Ascending aorta (tissue), 2 donors: Measurements from ENCODE around the gene CLASP1. TPM values are rescaled to one million over a fixed set of nuclear protein-coding genes. Genes with fewer than 3 reads are reported as not detected.

Experiments
- DNase-seq, 2 donors: peaks; one replicate each; pipeline ENCODE4 v3.0.0-alpha.2; 2019; ENCODE audit warnings: low spot score in 2 of 2
- H3K27ac ChIP-seq, 2 donors: fragments of 200-600 bp; sonication (generic); one replicate each; pipeline ENCODE4 v1.5.1; 2016 to 2017; ENCODE audit warnings: mild to moderate bottlenecking in 1 of 2
- H3K27me3 ChIP-seq: fragments of 200-600 bp; sonication (generic); one replicate; pipeline ENCODE4 v1.5.1; 2017
- H3K36me3 ChIP-seq, 2 donors: fragments of 200-600 bp; sonication (generic); one replicate each; pipeline ENCODE4 v1.5.1; 2016
- H3K4me1 ChIP-seq, 2 donors: fragments of 200-600 bp; sonication (generic); one replicate each; pipeline ENCODE4 v1.5.1; 2016 to 2017; ENCODE audit warnings: mild to moderate bottlenecking in 1 of 2
- H3K4me3 ChIP-seq, 2 donors: fragments of 200-600 bp; sonication (generic); one replicate each; pipeline ENCODE4 v1.5.1; 2016 to 2017; ENCODE audit warnings: mild to moderate bottlenecking in 1 of 2
- H3K9me3 ChIP-seq, 2 donors: fragments of 200-600 bp; sonication (generic); one replicate each; pipeline ENCODE4 v1.5.1; 2016
- intact Hi-C: fragments of 100-400 bp; cut with DNase I; formaldehyde crosslinking; loops from one replicate; pipeline ENCODE4 v1.15.1; 2023
- total RNA-seq: library from RNA; depleted of rRNA; stranded (reverse); fragments of >200 nt; gene quantifications from one replicate; pipeline ENCODE4 v1.1.0, GENCODE V29; 2016
- TF ChIP-seq, protein P1 (sequence below), 3 experiments: fragments of 200-600 bp in 2 of 3; fragments of 450-650 bp in 1 of 3; sonication (generic) in 2 of 3; IDR thresholded peaks; one replicate each; pipeline ENCODE4 v1.5.1; 2016 to 2019; ENCODE audit warnings: antibody characterized with exemption in 3 of 3, mild to moderate bottlenecking in 1 of 3, moderate library complexity in 1 of 3

Gene CLASP1
- total RNA-seq, 1 donor from 2014 or later = 78.0 TPM

DNA sequence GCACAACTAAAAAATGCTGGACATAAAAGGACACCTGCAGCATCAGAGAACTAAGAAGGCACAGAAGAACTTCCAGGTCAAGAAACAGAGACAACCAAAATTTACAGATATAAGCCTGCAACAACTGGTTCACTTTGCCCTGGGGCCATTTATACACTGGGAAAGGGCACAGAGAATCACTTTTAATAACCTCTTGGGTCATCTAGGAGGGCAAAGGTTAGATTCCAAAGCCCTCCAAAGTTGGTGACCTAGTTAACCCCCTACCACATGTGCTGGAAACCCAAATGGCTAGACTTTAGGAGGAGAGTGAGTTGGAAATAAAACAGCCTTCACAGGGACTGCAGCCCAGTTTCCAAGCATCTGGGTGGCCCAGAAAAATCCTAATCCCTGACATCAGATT, 115.3 kb downstream of the CLASP1 start:
- H3K9me3 ChIP-seq = no peaks in the 10 kb centered on the region
- no peak overlapping the region for H3K27ac ChIP-seq
- intact Hi-C loops = no loop called here
- TF ChIP-seq, protein P1, sequence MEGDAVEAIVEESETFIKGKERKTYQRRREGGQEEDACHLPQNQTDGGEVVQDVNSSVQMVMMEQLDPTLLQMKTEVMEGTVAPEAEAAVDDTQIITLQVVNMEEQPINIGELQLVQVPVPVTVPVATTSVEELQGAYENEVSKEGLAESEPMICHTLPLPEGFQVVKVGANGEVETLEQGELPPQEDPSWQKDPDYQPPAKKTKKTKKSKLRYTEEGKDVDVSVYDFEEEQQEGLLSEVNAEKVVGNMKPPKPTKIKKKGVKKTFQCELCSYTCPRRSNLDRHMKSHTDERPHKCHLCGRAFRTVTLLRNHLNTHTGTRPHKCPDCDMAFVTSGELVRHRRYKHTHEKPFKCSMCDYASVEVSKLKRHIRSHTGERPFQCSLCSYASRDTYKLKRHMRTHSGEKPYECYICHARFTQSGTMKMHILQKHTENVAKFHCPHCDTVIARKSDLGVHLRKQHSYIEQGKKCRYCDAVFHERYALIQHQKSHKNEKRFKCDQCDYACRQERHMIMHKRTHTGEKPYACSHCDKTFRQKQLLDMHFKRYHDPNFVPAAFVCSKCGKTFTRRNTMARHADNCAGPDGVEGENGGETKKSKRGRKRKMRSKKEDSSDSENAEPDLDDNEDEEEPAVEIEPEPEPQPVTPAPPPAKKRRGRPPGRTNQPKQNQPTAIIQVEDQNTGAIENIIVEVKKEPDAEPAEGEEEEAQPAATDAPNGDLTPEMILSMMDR (IDR thresholded peaks at IDR 0.05) = no peak
- H3K4me1 ChIP-seq = peaks cover 9 to 19% of the 10 kb centered on the region in 2 donors
- no peaks in the 10 kb centered on the region for H3K36me3 ChIP-seq
- no peaks in the 10 kb centered on the region for H3K27me3 ChIP-seq
- no peak for DNase-seq
- H3K4me3 ChIP-seq = no peak overlapping the region

DNA sequence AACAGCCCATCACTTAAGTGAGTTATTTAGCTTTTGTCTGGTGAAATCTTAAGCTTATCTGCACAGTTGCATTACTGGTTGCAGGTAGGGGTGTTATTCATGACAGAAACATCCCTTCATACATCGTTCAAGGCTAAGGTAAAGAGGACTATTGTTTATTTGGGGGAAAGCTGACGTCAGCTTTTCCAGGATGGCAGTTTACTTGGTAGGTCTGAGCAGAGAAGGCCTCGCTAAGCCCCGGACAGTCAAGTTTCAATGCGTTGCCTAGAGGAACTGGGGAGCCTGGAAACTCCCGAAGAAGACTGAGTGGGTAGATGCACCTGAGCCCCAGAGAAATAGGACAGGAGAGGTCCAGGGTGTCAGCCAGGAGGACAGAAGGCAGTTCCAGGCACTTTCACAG, 116.4 kb downstream of the CLASP1 start:
- peaks cover 9 to 13% of the 10 kb centered on the region in 2 donors for H3K4me1 ChIP-seq

DNA sequence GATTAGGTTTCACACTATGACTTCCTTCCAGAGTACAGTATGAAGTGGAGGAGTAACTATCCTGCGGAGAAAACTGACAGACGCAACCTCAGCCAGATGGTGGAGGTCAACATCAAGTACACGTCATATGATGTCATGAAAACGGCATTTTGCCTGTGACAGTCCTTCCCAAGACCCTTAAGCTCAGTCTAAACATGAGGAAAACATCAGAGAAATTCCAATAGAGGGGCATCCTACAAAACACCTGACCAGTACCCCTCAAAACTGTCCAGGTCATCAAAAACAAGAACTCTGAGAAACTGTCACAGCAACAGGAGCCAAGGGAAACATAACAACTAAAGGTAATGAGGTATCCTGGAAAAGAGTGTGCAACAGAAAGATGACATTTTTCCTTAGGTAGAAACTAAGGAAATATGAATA, 116.9 kb downstream of the CLASP1 start:
- no peaks in the 10 kb centered on the region for H3K27me3 ChIP-seq
- H3K36me3 ChIP-seq = no peaks in the 10 kb centered on the region
- DNase-seq = no peak
- H3K27ac ChIP-seq = no peak overlapping the region
- H3K4me1 ChIP-seq = peaks cover 9 to 13% of the 10 kb centered on the region in 2 donors
- no peak overlapping the region for H3K4me3 ChIP-seq
- TF ChIP-seq, protein P1 (IDR thresholded peaks at IDR 0.05) = no peak
- intact Hi-C loops = no loop called here
- no peaks in the 10 kb centered on the region for H3K9me3 ChIP-seq

More for the DNA sequence above, 116.4 kb downstream of the CLASP1 start:
- TF ChIP-seq, protein P1 (IDR thresholded peaks at IDR 0.05) = no peak
- no peak for DNase-seq
- Histone ChIP-seq H3K4me3 (no peak overlapping the region), H3K36me3 (no peaks in the 10 kb centered on the region), H3K27me3 (no peaks in the 10 kb centered on the region), H3K27ac (no peak overlapping the region), H3K9me3 (no peaks in the 10 kb centered on the region)
- intact Hi-C loops = no loop called here

DNA sequence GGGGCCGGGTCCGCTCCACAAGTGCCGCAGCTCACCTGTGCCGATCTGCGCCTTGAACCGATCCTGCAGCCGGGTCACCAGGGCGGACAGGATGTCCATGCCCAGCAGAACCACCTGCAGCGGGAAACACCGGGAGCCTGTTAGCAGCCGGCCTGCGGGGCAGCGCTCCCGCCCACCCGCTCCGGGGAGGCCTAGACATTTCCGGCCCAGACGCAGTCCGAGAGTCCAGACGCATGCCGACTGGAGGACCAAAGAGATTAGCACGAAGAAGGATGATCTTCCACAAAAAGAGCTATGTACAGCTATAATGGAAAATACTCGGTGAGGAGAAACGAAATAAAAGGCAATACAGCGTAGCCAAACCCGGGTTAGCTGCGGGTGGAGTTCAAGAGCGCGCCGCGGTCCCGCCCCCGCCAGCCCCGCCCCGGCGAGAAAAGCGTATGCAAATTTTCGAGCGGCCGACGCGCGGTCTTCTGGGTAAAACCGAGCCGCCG, 119.0 kb downstream of the CLASP1 start:
- TF ChIP-seq, protein P1 (IDR thresholded peaks at IDR 0.05) = no peak
- Histone ChIP-seq H3K27me3 (no peaks in the 10 kb centered on the region), H3K4me3 (peak overlapping the region; percentile 79 to 88), H3K36me3 (peaks cover 0 to 5% of the 10 kb centered on the region in 2 donors), H3K9me3 (no peaks in the 10 kb centered on the region), H3K27ac (peak overlapping the region; percentile 96 to 99), H3K4me1 (peaks cover 7 to 13% of the 10 kb centered on the region in 2 donors)
- peak in 1 of 2 donors; percentile 86 for DNase-seq
- intact Hi-C loops = loop anchor here (1.0 kb wide), 4 partner anchors 119 to 225 kb away; partner anchors contain the start of genes CLASP1 and TSN

DNA sequence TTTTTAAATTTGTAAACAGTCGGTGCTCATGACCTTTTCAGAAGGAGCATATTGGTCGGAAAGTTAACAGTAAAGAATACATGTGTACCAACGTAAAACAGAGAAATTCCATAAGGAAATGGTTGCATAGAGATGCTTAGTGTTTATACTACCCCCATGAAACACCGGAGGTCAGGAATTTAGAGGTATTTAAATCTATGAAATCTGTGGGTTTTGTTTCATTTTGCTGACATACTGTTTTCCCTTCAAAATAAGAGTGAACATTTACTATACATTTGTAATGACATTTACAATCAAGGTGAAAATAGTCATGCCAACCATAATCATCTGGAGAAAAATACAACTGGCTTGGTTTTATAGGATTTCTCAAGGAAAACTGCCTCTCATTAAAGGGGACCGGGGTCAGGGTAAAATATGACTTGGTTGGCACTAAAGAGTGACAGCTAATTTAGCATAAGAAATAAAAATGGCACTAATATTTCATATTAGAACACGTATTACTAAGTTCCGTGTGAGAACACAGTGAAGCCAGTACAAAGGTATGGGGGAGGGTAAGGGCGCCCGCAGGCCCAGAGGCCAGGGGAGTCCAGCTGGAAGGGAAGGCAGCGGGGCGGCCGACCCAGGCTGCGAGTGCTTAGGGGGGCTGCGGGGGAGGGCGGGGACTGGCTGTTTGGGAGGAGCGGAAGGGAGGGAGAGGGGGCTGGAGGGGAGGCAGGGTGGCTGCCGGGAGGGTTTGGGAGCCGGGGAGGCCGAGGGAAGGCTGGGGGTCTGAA, 119.6 kb downstream of the CLASP1 start:
- intact Hi-C loops = loop anchor here (1.0 kb wide), 4 partner anchors 120 to 226 kb away; partner anchors contain the start of genes CLASP1 and TSN
- peak overlapping the region; percentile 79 to 88 for H3K4me3 ChIP-seq
- no peaks in the 10 kb centered on the region for H3K9me3 ChIP-seq
- H3K27ac ChIP-seq = peak overlapping the region; percentile 96 to 99
- H3K36me3 ChIP-seq = peaks cover 3 to 5% of the 10 kb centered on the region in 2 donors
- TF ChIP-seq, protein P1 (IDR thresholded peaks at IDR 0.05) = no peak
- no peaks in the 10 kb centered on the region for H3K27me3 ChIP-seq
- peaks cover 7 to 11% of the 10 kb centered on the region in 2 donors for H3K4me1 ChIP-seq
- DNase-seq = no peak
